Activated CD8-positive, alpha-beta memory T cell treated with anti-CD3 and anti-CD28 coated beads, Interleukin-2, amount 10 ng/mL, durations not matched to agents 7 days and 5 days (primary cell): Measurements from ENCODE around the gene CLK3. TPM values are rescaled to one million over a fixed set of nuclear protein-coding genes. Genes with fewer than 3 reads are reported as not detected.

Source experiments
- ATAC-seq: fragments of 150-1000 bp; cut with Tn5 transposase; one replicate; pipeline ENCODE4 v1.10.0; 2021; ENCODE audit warnings: moderate library complexity
- CTCF ChIA-PET: fragments of 350-600 bp; sonication (Branson Sonifier 250); formaldehyde crosslinking; loops from one replicate; lab custom pipeline; 2021; ENCODE audit warnings: antibody characterized with exemption; lab: Charles Lee
- DNase-seq: peaks from one replicate; pipeline ENCODE4 v3.0.0-alpha.2; 2020
- H3K27ac Mint-ChIP-seq: one replicate; pipeline ENCODE4 v1.8.0; 2021; ENCODE audit warnings: mild to moderate bottlenecking, mixed read lengths
- H3K27me3 Mint-ChIP-seq: one replicate; pipeline ENCODE4 v1.8.0; 2021; ENCODE audit warnings: mixed read lengths
- H3K36me3 Mint-ChIP-seq: one replicate; pipeline ENCODE4 v1.8.0; 2021; ENCODE audit warnings: mild to moderate bottlenecking, mixed read lengths
- H3K4me1 Mint-ChIP-seq: one replicate; pipeline ENCODE4 v1.8.0; 2021; ENCODE audit warnings: mixed read lengths
- H3K4me3 Mint-ChIP-seq: one replicate; pipeline ENCODE4 v1.8.0; 2021; ENCODE audit warnings: mild to moderate bottlenecking, moderate library complexity, mixed read lengths
- H3K9me3 Mint-ChIP-seq: one replicate; pipeline ENCODE4 v1.8.0; 2022; ENCODE audit warnings: low read depth, mixed read lengths
- total RNA-seq, 2 experiments: library from RNA; stranded (reverse); gene quantifications; one replicate each; pipeline ENCODE4 v1.2.3, GENCODE V29; 2021

Gene CLK3
- total RNA-seq: 100 to 1,000 TPM; 120 to 140 TPM

- CTCF ChIA-PET: interaction anchor here (1.1 to 13.1 kb wide), 12 partner anchors 18 to 334 kb away, joined by 3 to 172 read pairs (median 4); partner anchors contain the start of genes ARID3B and UBL7
- no peaks in the 10 kb centered on the region for H3K9me3 Mint-ChIP-seq
- H3K27ac Mint-ChIP-seq: peak within 1 kb of the TSS; percentile 97
- H3K36me3 Mint-ChIP-seq: peaks cover 28% of the 10 kb centered on the region
- no peaks in the 10 kb centered on the region for H3K27me3 Mint-ChIP-seq
- ATAC-seq (peak; percentile 85), DNase-seq (peak; percentile 97)
- peaks cover 38% of the 10 kb centered on the region for H3K4me1 Mint-ChIP-seq
- H3K4me3 Mint-ChIP-seq: peak within 1 kb of the TSS; percentile 92
These were observed at the start of gene CLK3 for GRCh38 chr15:74615508-74616365. TSS of gene CLK3 (plus strand) at chr15:74615836. CDS start at chr15:74619197, 3,361 bp downstream.

DNA sequence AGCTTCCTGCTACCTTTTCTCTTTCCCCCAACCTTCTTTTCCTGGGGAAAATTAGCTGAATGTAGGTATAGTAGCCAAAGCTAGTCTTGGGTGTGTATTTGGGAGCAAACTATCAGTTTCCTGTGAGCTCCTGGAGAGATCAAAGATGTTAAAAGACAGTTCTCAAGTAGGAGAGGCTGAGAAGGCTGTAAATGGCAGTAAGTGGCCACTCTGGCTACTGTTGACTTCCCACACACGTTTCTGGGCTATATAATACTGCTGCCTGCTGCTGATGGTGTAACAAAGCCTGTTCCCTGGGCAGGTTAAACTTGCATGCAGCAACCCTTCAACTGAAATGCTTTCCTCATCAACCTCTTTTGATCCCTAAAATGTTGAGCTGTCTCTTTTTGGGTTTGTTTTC is 47.0 kb upstream of the CLK3 start:
- Mint-ChIP-seq H3K4me3 (no peak overlapping the region), H3K9me3 (no peaks in the 10 kb centered on the region), H3K27me3 (no peaks in the 10 kb centered on the region), H3K27ac (no peak overlapping the region), H3K4me1 (peaks cover 47% of the 10 kb centered on the region), H3K36me3 (peaks cover 63% of the 10 kb centered on the region)
- ATAC-seq: no peak
- no peak for DNase-seq
- CTCF ChIA-PET: interaction anchor here (0.6 to 1.8 kb wide), 2 partner anchors 20 to 28 kb away, joined by 4 to 5 read pairs; partner anchors contain the start of gene ARID3B

DNA sequence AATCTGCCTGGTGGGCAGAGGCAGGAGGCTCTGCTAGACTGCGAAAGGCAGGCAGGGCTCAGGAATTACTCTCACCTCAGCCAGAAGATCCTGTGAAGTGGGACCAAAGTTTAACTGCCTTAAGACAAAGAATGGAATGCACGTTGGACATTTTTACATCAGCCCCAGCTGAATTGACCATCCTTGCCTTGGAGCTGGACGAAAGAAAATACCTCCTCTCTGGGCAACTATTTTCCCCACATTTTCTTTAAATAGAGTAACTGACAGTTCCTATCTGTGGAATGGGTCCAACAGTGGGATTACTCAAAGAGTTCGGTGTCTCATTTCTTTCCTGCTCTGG is 45.9 kb upstream of the CLK3 start:
- Mint-ChIP-seq H3K36me3 (peaks cover 64% of the 10 kb centered on the region), H3K4me3 (no peak overlapping the region), H3K4me1 (peaks cover 51% of the 10 kb centered on the region), H3K27ac (peak overlapping the region; percentile 45), H3K27me3 (no peaks in the 10 kb centered on the region), H3K9me3 (no peaks in the 10 kb centered on the region)
- ATAC-seq (no peak), DNase-seq (no peak)
- CTCF ChIA-PET: interaction anchor here (0.6 kb wide), 1 partner anchor 986 kb away, joined by 3 read pairs; no protein-coding TSS in a partner anchor

- H3K27me3 Mint-ChIP-seq: no peaks in the 10 kb centered on the region
- H3K4me1 Mint-ChIP-seq: peaks cover 46% of the 10 kb centered on the region
- no peak for DNase-seq
- CTCF ChIA-PET: interaction anchor here (1.2 to 1.3 kb wide), 2 partner anchors 15 to 18 kb away, joined by 3 read pairs; no protein-coding TSS in a partner anchor
- ATAC-seq: no peak
- H3K9me3 Mint-ChIP-seq: no peaks in the 10 kb centered on the region
- peaks cover 69% of the 10 kb centered on the region for H3K36me3 Mint-ChIP-seq
- H3K27ac Mint-ChIP-seq: no peak overlapping the region
- no peak overlapping the region for H3K4me3 Mint-ChIP-seq
These were observed 44.4 kb upstream of the CLK3 start for GRCh38 chr15:74571191-74571590.

DNA sequence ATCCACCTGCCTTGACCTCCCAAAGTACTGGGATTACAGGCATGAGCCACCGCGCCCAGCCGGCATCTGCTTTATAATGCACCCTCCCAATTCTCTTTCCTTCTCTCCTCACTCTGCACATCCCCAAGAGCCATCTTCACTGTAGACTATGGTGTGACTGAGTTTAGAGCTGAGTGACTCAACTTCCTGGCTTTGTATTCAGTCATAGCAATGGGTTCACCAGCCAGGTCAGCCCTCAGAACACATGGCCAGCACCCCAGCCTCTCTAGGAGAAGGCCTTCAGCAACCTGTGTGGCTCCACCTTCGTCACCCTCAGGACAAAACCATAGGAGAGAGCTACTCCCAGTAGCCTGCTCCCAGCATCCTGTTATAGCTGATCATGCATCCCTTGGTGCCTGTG is 41.6 kb upstream of the CLK3 start:
- DNase-seq (peak; percentile 43), ATAC-seq (peak; percentile 53)
- Mint-ChIP-seq H3K9me3 (no peaks in the 10 kb centered on the region), H3K4me1 (peaks cover 34% of the 10 kb centered on the region), H3K27me3 (no peaks in the 10 kb centered on the region), H3K4me3 (no peak overlapping the region), H3K27ac (peak overlapping the region; percentile 51), H3K36me3 (peaks cover 68% of the 10 kb centered on the region)
- CTCF ChIA-PET: no interaction called here

DNA sequence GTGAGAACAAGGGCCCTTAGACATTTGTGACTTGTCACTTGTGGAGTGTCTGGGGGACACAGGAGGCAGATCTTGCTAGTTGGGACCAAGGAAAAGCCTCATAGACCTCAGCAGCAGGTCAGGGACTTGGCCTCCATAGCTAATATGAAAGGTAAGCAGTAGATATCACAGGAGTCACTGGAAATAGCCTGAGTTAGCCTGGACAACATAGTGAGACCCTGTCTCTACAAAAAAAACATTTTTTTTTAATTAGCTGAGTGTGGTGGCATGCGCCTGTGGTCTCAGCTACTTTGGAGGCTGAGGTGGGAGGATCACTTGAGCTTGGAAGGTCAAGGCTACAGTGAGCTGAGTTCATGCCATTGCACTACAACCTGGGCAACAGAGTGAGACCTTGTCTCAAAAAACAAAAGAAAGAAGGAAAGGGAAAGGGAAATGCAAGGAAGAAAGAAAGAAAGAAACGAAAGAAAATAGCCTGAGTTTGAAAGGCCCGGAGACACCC is 37.1 kb upstream of the CLK3 start:
- Mint-ChIP-seq H3K36me3 (peaks cover 41% of the 10 kb centered on the region), H3K4me3 (no peak overlapping the region), H3K27ac (no peak overlapping the region), H3K27me3 (no peaks in the 10 kb centered on the region), H3K4me1 (peaks cover 18% of the 10 kb centered on the region), H3K9me3 (no peaks in the 10 kb centered on the region)
- CTCF ChIA-PET: interaction anchor here (1.1 kb wide), 1 partner anchor 43 kb away, joined by 3 read pairs; no protein-coding TSS in a partner anchor
- DNase-seq: no peak
- ATAC-seq: no peak

DNA sequence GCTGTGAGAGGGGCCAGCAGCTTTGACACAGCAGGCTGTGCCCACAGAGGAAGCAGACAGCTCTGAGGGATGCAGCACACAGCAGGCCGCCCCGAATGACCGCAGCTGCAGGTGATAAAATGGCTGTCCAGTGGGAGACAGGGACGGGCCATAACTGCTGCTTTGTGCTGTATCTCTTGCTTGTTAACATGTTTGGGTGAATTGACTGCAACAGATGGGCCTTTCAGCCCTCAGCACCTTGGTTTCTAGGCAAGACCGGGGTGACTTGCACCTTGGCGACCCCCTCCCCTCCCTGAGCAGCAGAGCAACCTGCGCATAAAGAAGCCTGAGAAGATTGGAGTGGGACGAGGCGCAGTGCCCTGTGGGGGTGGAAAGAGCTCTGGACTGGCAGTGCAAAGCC is 36.6 kb upstream of the CLK3 start:
- Mint-ChIP-seq H3K27ac (no peak overlapping the region), H3K36me3 (peaks cover 37% of the 10 kb centered on the region), H3K4me1 (peaks cover 18% of the 10 kb centered on the region), H3K4me3 (no peak overlapping the region), H3K27me3 (no peaks in the 10 kb centered on the region), H3K9me3 (no peaks in the 10 kb centered on the region)
- DNase-seq (no peak), ATAC-seq (no peak)
- CTCF ChIA-PET: no interaction called here

- Mint-ChIP-seq H3K9me3 (no peaks in the 10 kb centered on the region), H3K27me3 (no peaks in the 10 kb centered on the region), H3K27ac (peak overlapping the region; percentile 34), H3K36me3 (peaks cover 25% of the 10 kb centered on the region), H3K4me3 (no peak overlapping the region), H3K4me1 (peaks cover 25% of the 10 kb centered on the region)
- CTCF ChIA-PET: no interaction called here
- ATAC-seq (no peak), DNase-seq (no peak)
These were observed 34.9 kb upstream of the CLK3 start for GRCh38 chr15:74580538-74581350.

DNA sequence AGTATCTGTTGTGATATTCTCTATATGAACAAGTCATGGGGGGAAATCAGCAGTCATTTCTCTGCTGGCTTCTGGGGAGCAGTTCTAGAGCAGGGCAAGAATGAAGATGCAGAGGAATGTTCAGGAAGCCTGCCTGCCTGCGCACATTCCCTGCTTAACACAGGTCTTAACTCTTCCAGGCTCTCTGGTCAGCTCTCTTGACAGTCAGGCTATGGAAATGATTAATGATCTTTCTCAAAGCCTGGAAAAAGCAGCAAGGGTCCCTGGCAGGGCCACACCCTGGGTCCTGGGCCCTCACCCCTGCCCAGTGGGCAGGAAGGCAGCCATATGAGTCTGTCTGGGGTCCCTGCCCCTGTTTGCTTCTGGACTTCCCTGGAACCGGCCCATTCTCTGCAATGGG is 31.4 kb upstream of the CLK3 start:
- peaks cover 20% of the 10 kb centered on the region for H3K4me1 Mint-ChIP-seq
- peak overlapping the region; percentile 62 for H3K27ac Mint-ChIP-seq
- no peak overlapping the region for H3K4me3 Mint-ChIP-seq
- H3K36me3 Mint-ChIP-seq: peaks cover 20% of the 10 kb centered on the region
- ATAC-seq (no peak), DNase-seq (no peak)
- CTCF ChIA-PET: no interaction called here
- no peaks in the 10 kb centered on the region for H3K9me3 Mint-ChIP-seq
- no peaks in the 10 kb centered on the region for H3K27me3 Mint-ChIP-seq

GRCh38 chr15:74584779-74585178 is 30.9 kb upstream of the CLK3 start:
- Mint-ChIP-seq H3K4me3 (no peak overlapping the region), H3K27ac (peak overlapping the region; percentile 62), H3K27me3 (no peaks in the 10 kb centered on the region), H3K36me3 (peaks cover 19% of the 10 kb centered on the region), H3K4me1 (peaks cover 16% of the 10 kb centered on the region), H3K9me3 (no peaks in the 10 kb centered on the region)
- ATAC-seq (no peak), DNase-seq (no peak)
- CTCF ChIA-PET: no interaction called here

DNA sequence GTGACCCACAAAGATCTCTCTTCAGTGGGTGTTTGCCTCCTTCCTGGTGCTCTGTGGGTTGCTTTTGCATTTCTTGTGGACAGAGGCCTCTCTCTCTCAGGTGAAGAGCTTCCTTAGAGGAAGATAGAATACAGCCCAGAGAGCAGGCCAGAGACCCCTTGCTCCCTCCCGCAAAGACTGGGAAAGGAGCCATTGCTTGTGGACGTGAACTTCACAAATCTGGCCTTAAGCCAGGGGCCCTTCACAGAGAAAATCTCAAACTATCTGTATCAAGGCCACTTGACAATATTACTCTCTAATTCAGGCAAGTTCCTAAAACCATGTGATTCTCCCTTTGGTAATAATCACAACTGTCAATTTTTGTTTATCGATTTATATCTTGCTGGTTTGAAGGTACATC is 30.4 kb upstream of the CLK3 start:
- DNase-seq: no peak
- H3K9me3 Mint-ChIP-seq: no peaks in the 10 kb centered on the region
- H3K36me3 Mint-ChIP-seq: peaks cover 23% of the 10 kb centered on the region
- H3K27ac Mint-ChIP-seq: peak overlapping the region; percentile 26
- H3K4me1 Mint-ChIP-seq: peaks cover 16% of the 10 kb centered on the region
- CTCF ChIA-PET: no interaction called here
- ATAC-seq: no peak
- H3K27me3 Mint-ChIP-seq: no peaks in the 10 kb centered on the region
- no peak overlapping the region for H3K4me3 Mint-ChIP-seq

DNA sequence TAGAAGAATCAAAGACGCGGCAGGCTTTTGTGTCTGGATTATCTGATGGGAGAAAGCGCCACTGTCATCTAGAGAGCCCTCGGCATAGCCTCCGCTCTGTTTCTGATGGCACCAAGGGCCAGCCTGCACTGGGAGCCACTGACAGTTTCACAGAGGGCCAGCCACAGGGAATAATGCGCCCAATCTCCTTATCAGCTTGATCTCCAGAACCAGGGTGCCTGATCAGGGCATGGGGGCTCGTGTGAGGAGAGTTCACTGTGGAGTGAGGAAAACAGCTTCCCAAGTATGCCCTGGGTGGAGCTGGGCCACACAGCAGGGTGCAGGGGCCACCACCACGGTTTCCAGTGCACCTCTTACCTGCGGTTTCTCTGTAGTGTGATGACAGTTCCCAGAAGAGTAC is 29.8 kb upstream of the CLK3 start:
- Mint-ChIP-seq H3K27me3 (no peaks in the 10 kb centered on the region), H3K9me3 (no peaks in the 10 kb centered on the region), H3K4me3 (no peak overlapping the region), H3K36me3 (peaks cover 25% of the 10 kb centered on the region), H3K4me1 (peaks cover 16% of the 10 kb centered on the region), H3K27ac (no peak overlapping the region)
- CTCF ChIA-PET: no interaction called here
- no peak for DNase-seq
- ATAC-seq: no peak

DNA sequence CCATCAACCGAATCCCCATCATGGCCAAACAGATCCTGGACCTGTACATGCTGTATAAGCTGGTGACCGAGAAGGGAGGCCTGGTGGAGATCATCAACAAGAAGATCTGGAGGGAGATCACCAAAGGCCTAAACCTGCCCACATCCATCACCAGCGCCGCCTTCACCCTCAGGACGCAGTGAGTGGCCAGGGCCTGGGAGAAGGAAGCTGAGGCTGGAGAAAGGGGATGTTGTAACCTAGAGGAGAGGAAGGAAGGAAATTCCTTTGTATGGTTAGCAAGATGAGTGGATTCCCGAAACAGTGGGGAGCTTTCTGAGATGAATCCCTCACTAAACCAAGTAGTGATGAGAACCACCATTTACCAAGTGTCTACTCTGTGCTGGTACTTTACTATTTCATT is 25.8 kb upstream of the CLK3 start:
- no peak overlapping the region for H3K27ac Mint-ChIP-seq
- H3K9me3 Mint-ChIP-seq: no peaks in the 10 kb centered on the region
- H3K36me3 Mint-ChIP-seq: peaks cover 48% of the 10 kb centered on the region
- DNase-seq (no peak), ATAC-seq (no peak)
- H3K4me1 Mint-ChIP-seq: peaks cover 3% of the 10 kb centered on the region
- CTCF ChIA-PET: no interaction called here
- H3K27me3 Mint-ChIP-seq: no peaks in the 10 kb centered on the region
- no peak overlapping the region for H3K4me3 Mint-ChIP-seq
